Smooth muscle cell (in vitro differentiated cells): ENCODE data around the gene TBX10. TPM values are rescaled to one million over a fixed set of nuclear protein-coding genes. Genes with fewer than 3 reads are reported as not detected.
"Not testable (repeated sequence)": the region's sequence is repeated elsewhere in the genome, so short reads cannot be mapped to it uniquely, and the experiment has no call there.

Experiments
- DNase-seq: peaks from one replicate; lab custom pipeline; 2025; ENCODE audit not compliant: unreplicated experiment; lab: John Stamatoyannopoulos, UW
- H2AFZ ChIP-seq: fragments of 200-600 bp; sonication (generic); 2 replicates; pipeline ENCODE4 v1.6.0; 2016; ENCODE audit warnings: antibody characterized with exemption, low read depth, mild to moderate bottlenecking
- H3F3A ChIP-seq: fragments of 200-600 bp; sonication (generic); 2 replicates; pipeline ENCODE4 v1.6.0; 2017; ENCODE audit warnings: antibody characterized with exemption, low read depth
- H3K27ac ChIP-seq: fragments of 200-600 bp; sonication (generic); 2 replicates; pipeline ENCODE4 v1.5.1; 2016; ENCODE audit warnings: low read depth, mild to moderate bottlenecking
- H3K27me3 ChIP-seq: fragments of 200-600 bp; sonication (generic); 2 replicates; pipeline ENCODE4 v1.6.1; 2016; ENCODE audit warnings: low read depth, mild to moderate bottlenecking
- H3K36me3 ChIP-seq: fragments of 200-600 bp; sonication (generic); 2 replicates; pipeline ENCODE4 v1.5.1; 2016; ENCODE audit warnings: low read depth
- H3K4me1 ChIP-seq: fragments of 200-600 bp; sonication (generic); 2 replicates; pipeline ENCODE4 v1.5.1; 2016; ENCODE audit warnings: low read depth
- H3K4me2 ChIP-seq: fragments of 200-600 bp; sonication (generic); 2 replicates; pipeline ENCODE4 v1.6.0; 2016; ENCODE audit warnings: mild to moderate bottlenecking
- H3K4me3 ChIP-seq: fragments of 200-600 bp; sonication (generic); 2 replicates; pipeline ENCODE4 v1.5.1; 2016; ENCODE audit warnings: mild to moderate bottlenecking
- H3K79me2 ChIP-seq: fragments of 200-600 bp; sonication (generic); 2 replicates; pipeline ENCODE4 v1.6.0; 2016; ENCODE audit warnings: low read depth, mild to moderate bottlenecking
- H3K9ac ChIP-seq: fragments of 200-600 bp; sonication (generic); 2 replicates; pipeline ENCODE4 v1.6.0; 2016; ENCODE audit warnings: low read depth
- H3K9me3 ChIP-seq: fragments of 200-600 bp; sonication (generic); replicated peaks from 2 replicates; pipeline ENCODE4 v1.5.1; 2016; ENCODE audit warnings: low read depth
- H4K20me1 ChIP-seq: fragments of 200-600 bp; sonication (generic); 2 replicates; pipeline ENCODE4 v1.6.0; 2016; ENCODE audit warnings: low read depth
- CTCF ChIP-seq: fragments of 200-600 bp; sonication (generic); IDR thresholded peaks from 2 replicates; pipeline ENCODE4 v1.5.1; 2017; ENCODE audit warnings: borderline replicate concordance, mild to moderate bottlenecking, antibody characterized with exemption; ENCODE audit not compliant: insufficient read depth, poor library complexity, severe bottlenecking
- WGBS: methylation state at CpG from one replicate; pipeline ENCODE4 v1.1.7; 2016; ENCODE audit warnings: low lambda C conversion rate; 5-methylcytosine and 5-hydroxymethylcytosine counted together
- polyA plus RNA-seq: library from polyadenylated mRNA; unstranded; fragments of >200 nt; fragmentation: Nextera tagmentation; extraction: Ambion mirVana; gene quantifications from 2 replicates; pipeline ENCODE4 v1.2.1, GENCODE V29; 2016
- total RNA-seq: library from RNA; depleted of rRNA; stranded (reverse); fragments of >200 nt; gene quantifications from 2 replicates; pipeline ENCODE4 v1.2.3, GENCODE V29; 2014

The TBX10 gene
- total RNA-seq (not detected in 2 replicates), polyA plus RNA-seq (not detected in 2 replicates)

DNA sequence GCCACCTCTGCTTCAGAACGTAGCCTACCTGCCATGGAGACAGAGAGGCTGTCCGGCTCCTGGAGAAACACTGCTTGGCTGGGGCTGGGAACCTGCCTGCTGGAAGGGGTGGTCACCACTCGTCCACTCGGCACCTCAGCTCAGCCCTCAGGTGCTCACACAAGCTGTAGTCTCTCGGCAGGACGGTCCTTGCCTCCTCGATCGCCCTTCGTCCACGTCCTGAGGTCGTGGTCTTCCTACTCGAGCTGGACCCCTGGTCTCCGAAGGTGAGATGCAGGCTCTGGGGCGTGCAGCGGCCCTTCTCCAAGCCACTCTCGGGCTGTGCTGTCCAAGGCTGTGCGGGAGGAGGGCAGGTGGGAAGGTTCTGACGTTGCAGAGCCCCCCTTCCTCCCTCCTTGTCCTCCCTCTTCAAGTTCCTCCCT lies at the start of gene TBX10:
TBX10 (minus strand) TSS at position 326 of the 422 bp plus-strand sequence; CDS start at position 35, 291 bp downstream.
- DNase-seq = no peak
- TF ChIP-seq CTCF = no peak
- WGBS = 85% methylated on average over 16 of the region's 18 CpGs
- Histone ChIP-seq H3K27me3 (peaks cover 6% of the 10 kb centered on the region), H3K27ac (no peak within 1 kb of the TSS), H3F3A (no peaks in the 10 kb centered on the region), H3K79me2 (no peaks in the 10 kb centered on the region), H3K9me3 (no peaks in the 10 kb centered on the region), H3K4me3 (no peak within 1 kb of the TSS), H3K4me2 (no peak within 1 kb of the TSS), H3K4me1 (no peaks in the 10 kb centered on the region), H2AFZ (no peak within 1 kb of the TSS), H4K20me1 (no peaks in the 10 kb centered on the region), H3K9ac (no peak within 1 kb of the TSS), H3K36me3 (no peaks in the 10 kb centered on the region)

DNA sequence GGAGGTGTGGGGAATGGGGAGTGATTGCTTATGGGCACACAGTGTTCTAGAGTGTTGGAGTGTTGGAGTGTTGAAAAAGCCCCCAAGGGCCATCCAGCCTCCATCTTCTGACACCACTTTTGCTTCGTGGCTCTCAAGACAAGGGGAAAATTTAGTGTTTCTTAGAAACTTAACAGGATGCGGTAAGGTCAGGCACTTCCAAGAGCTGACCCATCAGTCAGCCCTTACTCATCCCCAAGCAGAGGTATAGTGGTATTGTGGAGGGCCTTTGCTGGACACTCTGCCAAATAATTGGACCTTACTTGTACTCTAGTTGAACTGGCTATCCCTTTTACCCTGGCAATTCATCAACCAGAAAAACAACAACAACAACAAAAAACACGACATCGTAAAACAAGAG lies 49.6 kb upstream of the TBX10 start:
- Histone ChIP-seq H3K4me3 (no peak overlapping the region), H3K9ac (no peak overlapping the region), H3K79me2 (no peaks in the 10 kb centered on the region), H3K9me3 (no peaks in the 10 kb centered on the region), H3K27me3 (no peaks in the 10 kb centered on the region), H3K4me1 (no peaks in the 10 kb centered on the region), H3F3A (no peaks in the 10 kb centered on the region), H4K20me1 (no peaks in the 10 kb centered on the region), H3K4me2 (no peak overlapping the region), H3K36me3 (no peaks in the 10 kb centered on the region), H3K27ac (no peak overlapping the region), H2AFZ (no peak overlapping the region)
- WGBS = 82% methylated on average over 4 of the region's 4 CpGs
- TF ChIP-seq CTCF = no peak
- no peak for DNase-seq

DNA sequence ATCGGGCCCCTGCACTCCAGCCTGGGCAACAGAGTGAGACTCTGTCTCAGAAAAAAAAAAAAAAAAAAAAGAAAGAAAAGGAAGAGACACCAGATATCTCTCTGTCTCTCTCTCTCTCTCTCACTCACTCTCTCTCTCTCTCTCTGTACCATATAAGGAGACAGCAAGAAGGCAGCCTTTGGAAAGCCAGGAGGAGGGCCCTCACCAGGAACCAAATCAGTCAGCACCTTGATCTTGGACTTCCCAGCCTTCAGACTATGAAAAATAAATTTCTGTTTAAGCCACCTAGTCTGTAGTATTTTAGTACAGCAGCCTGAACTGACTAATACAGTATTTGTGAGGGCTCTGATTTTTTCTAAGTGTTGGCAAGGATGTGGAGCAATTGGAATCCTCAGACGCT lies 48.4 kb upstream of the TBX10 start:
- Histone ChIP-seq H3K9ac (no peak overlapping the region), H3K79me2 (no peaks in the 10 kb centered on the region), H3F3A (no peaks in the 10 kb centered on the region), H3K27ac (no peak overlapping the region), H2AFZ (no peak overlapping the region), H3K4me2 (no peak overlapping the region), H3K36me3 (no peaks in the 10 kb centered on the region), H3K27me3 (no peaks in the 10 kb centered on the region), H3K4me3 (no peak overlapping the region), H4K20me1 (no peaks in the 10 kb centered on the region), H3K9me3 (no peaks in the 10 kb centered on the region), H3K4me1 (no peaks in the 10 kb centered on the region)
- DNase-seq = no peak
- WGBS = 90% methylated on average over 2 of the region's 2 CpGs
- TF ChIP-seq CTCF = no peak

DNA sequence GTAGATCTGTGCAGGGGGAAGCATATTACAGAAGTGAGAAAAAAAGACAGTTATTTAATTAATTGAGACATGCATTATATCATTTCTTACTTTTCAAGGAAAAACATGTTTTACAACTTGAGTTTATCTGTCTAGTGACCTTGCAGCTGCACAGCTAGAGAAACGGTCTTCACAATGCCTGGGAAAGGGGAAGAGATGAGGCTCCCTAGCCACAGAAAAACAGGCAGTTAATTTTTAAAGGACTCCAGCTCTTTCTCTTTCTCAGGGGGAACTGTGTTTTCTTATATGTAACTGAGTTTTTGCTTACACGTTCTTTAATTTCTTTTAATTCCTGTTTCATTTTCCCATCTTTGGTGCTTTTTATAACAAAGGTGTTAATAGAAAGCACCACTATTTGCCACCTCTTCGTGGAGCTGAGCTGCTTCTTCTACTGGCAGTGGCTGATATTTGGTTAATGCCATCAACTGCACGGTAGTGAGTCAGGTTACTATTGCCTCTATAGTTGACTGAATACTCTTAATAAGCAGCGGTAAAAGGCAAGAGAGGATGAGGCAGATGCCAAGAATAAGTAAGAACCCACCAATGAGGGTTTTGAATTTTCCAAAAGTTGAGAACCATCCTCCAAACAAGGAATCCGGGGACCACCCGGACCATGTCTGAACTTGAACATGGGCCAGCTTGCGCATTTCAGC lies 46.2 kb upstream of the TBX10 start:
- not testable (repeated sequence) for H3K4me3 ChIP-seq, H3K79me2 ChIP-seq, H4K20me1 ChIP-seq, H3K4me2 ChIP-seq, H3K27me3 ChIP-seq, H3K4me1 ChIP-seq, H3K36me3 ChIP-seq, H3K9me3 ChIP-seq, H2AFZ ChIP-seq, H3F3A ChIP-seq, H3K9ac ChIP-seq, H3K27ac ChIP-seq, DNase-seq
- WGBS = 75% methylated on average over 8 of the region's 8 CpGs

GRCh38 chr11:67682126-67683034 lies 42.8 kb upstream of the TBX10 start:
- not testable (repeated sequence) for H3F3A ChIP-seq, H3K4me1 ChIP-seq, H2AFZ ChIP-seq, H3K4me2 ChIP-seq, H3K79me2 ChIP-seq, H3K27me3 ChIP-seq, H4K20me1 ChIP-seq, H3K36me3 ChIP-seq, H3K4me3 ChIP-seq, H3K9ac ChIP-seq, DNase-seq, H3K9me3 ChIP-seq
- peak overlapping the region; percentile 60 for H3K27ac ChIP-seq
- 73% methylated on average over 14 of the region's 14 CpGs for WGBS
